Heart left ventricle (tissue), 16 donors: ENCODE results near the gene BCAS4. TPM values are rescaled to one million over a fixed set of nuclear protein-coding genes. Genes with fewer than 3 reads are reported as not detected.
"Not testable (repeated sequence)": the region's sequence is repeated elsewhere in the genome, so short reads cannot be mapped to it uniquely, and the experiment has no call there.

Experiments used
- ATAC-seq, 4 donors: fragments of 200-7000 bp; cut with Tn5 transposase; one replicate each; pipeline ENCODE4 v1.9.1; 2020 to 2022; ENCODE audit warnings: moderate library complexity in 4 of 4, mild to moderate bottlenecking in 3 of 4, moderate number of reproducible peaks in 1 of 4
- DNase-seq, 5 donors: peaks; one replicate each; pipeline ENCODE4 v3.0.0-alpha.2; 2020
- H3K27ac ChIP-seq, 12 donors: fragments of 200-600 bp; sonication (generic) in 4 of 12; one replicate each; pipeline versions ENCODE4 v1.5.0 to v1.8.0; 2016 to 2022; ENCODE audit warnings: mild to moderate bottlenecking in 2 of 12
- H3K27me3 ChIP-seq, 9 donors: fragments of 200-600 bp; sonication (generic) in 2 of 9; one replicate each; pipeline versions ENCODE4 v1.5.1 to v1.8.0; 2016 to 2022; ENCODE audit warnings: mild to moderate bottlenecking in 3 of 9
- H3K36me3 ChIP-seq, 9 donors: fragments of 200-600 bp; sonication (generic) in 2 of 9; one replicate each; pipeline versions ENCODE4 v1.5.0 to v1.8.0; 2018 to 2022; ENCODE audit warnings: mild to moderate bottlenecking in 2 of 9
- H3K4me1 ChIP-seq, 12 donors: fragments of 200-600 bp; sonication (generic) in 4 of 12; one replicate each; pipeline versions ENCODE4 v1.5.0 to v1.8.0; 2016 to 2022; ENCODE audit warnings: mild to moderate bottlenecking in 3 of 12
- H3K4me3 ChIP-seq, 12 donors: fragments of 200-600 bp; sonication (generic) in 4 of 12; one replicate each; pipeline versions ENCODE4 v1.5.0 to v1.8.0; 2017 to 2022; ENCODE audit warnings: mild to moderate bottlenecking in 9 of 12, moderate library complexity in 4 of 12
- H3K9me3 ChIP-seq, 12 donors: fragments of 200-600 bp; sonication (generic) in 4 of 12; one replicate each; pipeline versions ENCODE4 v1.5.0 to v1.8.0; 2016 to 2022; ENCODE audit warnings: mild to moderate bottlenecking in 1 of 12
- POLR2A ChIP-seq, 2 donors: fragments of 450-650 bp; IDR thresholded peaks; one replicate each; pipeline ENCODE4 v1.6.1; 2017; ENCODE audit warnings: antibody characterized with exemption in 2 of 2, mild to moderate bottlenecking in 2 of 2, moderate library complexity in 2 of 2
- WGBS, 4 donors: extraction: QIAGEN DNeasy Blood & Tissue Kit in 2 of 4; methylation state at CpG; one replicate each; pipeline versions ENCODE4 v1.1.5 to v1.1.7; 2013 to 2018; 5-methylcytosine and 5-hydroxymethylcytosine counted together
- intact Hi-C, 10 donors: fragments of 100-400 bp; cut with DNase I; formaldehyde crosslinking; loops; one replicate each; pipeline versions ENCODE4 v1.11.1 to v1.14.2; 2022
- polyA plus RNA-seq, 2 donors: library from polyadenylated mRNA; stranded (reverse); fragments of 200-250 nt; gene quantifications; one replicate each; pipeline ENCODE4 v1.2.3, GENCODE V29; 2013
- total RNA-seq, 9 donors: library from RNA; depleted of rRNA in 2 of 9; stranded (reverse); fragments of >200 nt in 2 of 9; fragmentation: NEBNext Ultra II Directional in 3 of 9; extraction: Animal tissue kit (Norgen Biotek cat#: 25700) in 3 of 9; gene quantifications; one replicate each; pipeline versions ENCODE4 v1.1.0 to v1.2.4, GENCODE V29; 2016 to 2023
- TF ChIP-seq, protein P1 (sequence below), 12 donors: fragments of 200-600 bp; sonication (generic) in 4 of 12; IDR thresholded peaks; one replicate each; pipeline versions ENCODE4 v1.5.0 to v1.8.0; 2018 to 2022; ENCODE audit warnings: antibody characterized with exemption in 12 of 12, mild to moderate bottlenecking in 5 of 12
- donor health status: ischemic (EF 13 %, LVEDD 7.1; RV severe dilation, severe dysfunction).
- donor health status: healthy with polysubstance abuse.
- donor health status: DM: no; HTN: yes; CAD: no.
- donor health status: DM: no; HTN: no; CAD: no.
- donor health status: ischemic (EF 25% LVEDD 6.9; RV normal size, moderate dysfunction).
- donor health status: ischemic (EF 25% LVEDD 5.7; RV mildly dilated, moderate dysfunction).
- donor health status: healthy.
- donor health status: DM: yes; HTN: yes; CAD: no.
- donor health status: ischemic (EF 35%, LVEDD 5.7; RV mildly dilated, moderate dysfunction).
- donor health status: nonischemic (EF 11% LVEDD 7.7; RV severe dilation, severe dysfunction).
- donor health status: DM: yes; HTN: yes; CAD: no.
- donor health status: PGD.
- donor health status: ischemic (EF 29% LVEDD 5.4; RV normal size, mild dysfunction).
- donor health status: nonischemic (EF 23%, LVEDD 6.1; RV moderate dilation, normal function).

BCAS4 gene
- total and polyA plus RNA-seq, 11 donors: 0.78 to 5.1 (median 2.0) TPM

DNA sequence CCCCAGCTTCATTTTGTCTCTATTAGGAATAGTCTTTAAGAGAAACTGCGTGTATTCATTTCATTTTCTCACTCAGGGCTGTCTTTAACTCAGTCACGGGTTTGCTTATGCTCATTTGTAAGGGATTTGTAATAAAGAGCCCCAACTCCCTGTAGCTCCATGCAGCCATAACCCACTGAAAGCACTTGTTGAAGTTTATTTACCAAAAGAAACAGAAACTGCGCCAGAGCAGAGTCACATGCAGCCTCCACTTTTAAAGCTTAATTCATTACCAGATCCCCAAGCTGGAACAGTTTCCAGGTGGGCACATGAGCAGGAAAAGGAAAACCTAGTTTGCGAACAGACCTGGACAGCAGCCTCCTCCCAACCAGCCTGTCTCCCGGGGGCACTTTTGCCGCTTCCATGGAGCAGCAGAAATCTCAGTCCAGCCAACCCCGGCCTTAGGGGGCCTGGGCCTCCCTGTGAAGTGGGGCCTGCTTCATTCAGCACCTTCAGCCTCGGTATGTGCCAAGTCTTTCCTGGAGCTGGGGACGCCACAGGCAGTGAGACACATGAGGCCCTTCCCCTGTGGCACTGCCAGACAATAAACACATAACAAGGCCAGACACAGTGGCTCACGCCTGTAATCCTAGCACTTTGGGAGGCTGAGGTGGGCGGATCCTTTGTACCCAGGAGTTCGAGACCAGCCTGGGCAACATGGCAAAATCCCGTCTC, 4.5 kb downstream of the BCAS4 start:
- DNase-seq (no peak), ATAC-seq (no peak)
- Histone ChIP-seq H3K9me3 (no peaks in the 10 kb centered on the region), H3K36me3 (no peaks in the 10 kb centered on the region), H3K27ac (no peak overlapping the region), H3K27me3 (peaks cover 0 to 6% (median 0%) of the 10 kb centered on the region in 9 donors), H3K4me1 (peaks cover 0 to 13% (median 3%) of the 10 kb centered on the region in 12 donors), H3K4me3 (no peak overlapping the region)
- intact Hi-C loops: loop anchor here in 6 of 10 donors (5.0 to 10.0 kb wide), 5 partner anchors 125 to 525 kb away; no protein-coding TSS in a partner anchor
- no peak for TF ChIP-seq POLR2A (IDR thresholded peaks at IDR 0.05)
- TF ChIP-seq, protein P1, sequence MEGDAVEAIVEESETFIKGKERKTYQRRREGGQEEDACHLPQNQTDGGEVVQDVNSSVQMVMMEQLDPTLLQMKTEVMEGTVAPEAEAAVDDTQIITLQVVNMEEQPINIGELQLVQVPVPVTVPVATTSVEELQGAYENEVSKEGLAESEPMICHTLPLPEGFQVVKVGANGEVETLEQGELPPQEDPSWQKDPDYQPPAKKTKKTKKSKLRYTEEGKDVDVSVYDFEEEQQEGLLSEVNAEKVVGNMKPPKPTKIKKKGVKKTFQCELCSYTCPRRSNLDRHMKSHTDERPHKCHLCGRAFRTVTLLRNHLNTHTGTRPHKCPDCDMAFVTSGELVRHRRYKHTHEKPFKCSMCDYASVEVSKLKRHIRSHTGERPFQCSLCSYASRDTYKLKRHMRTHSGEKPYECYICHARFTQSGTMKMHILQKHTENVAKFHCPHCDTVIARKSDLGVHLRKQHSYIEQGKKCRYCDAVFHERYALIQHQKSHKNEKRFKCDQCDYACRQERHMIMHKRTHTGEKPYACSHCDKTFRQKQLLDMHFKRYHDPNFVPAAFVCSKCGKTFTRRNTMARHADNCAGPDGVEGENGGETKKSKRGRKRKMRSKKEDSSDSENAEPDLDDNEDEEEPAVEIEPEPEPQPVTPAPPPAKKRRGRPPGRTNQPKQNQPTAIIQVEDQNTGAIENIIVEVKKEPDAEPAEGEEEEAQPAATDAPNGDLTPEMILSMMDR (IDR thresholded peaks at IDR 0.05): no peak
- WGBS, 4 donors: 82 to 90% (median 83%) methylated on average over 13 of the region's 13 CpGs

- TF ChIP-seq, protein P1 (IDR thresholded peaks at IDR 0.05): no peak
- TF ChIP-seq POLR2A (IDR thresholded peaks at IDR 0.05): no peak
- Histone ChIP-seq H3K27me3 (peaks cover 0 to 6% (median 0%) of the 10 kb centered on the region in 9 donors), H3K4me3 (no peak overlapping the region), H3K36me3 (no peaks in the 10 kb centered on the region), H3K9me3 (no peaks in the 10 kb centered on the region), H3K27ac (no peak overlapping the region), H3K4me1 (peaks cover 0 to 10% (median 0%) of the 10 kb centered on the region in 12 donors)
- 87 to 92% (median 89%) methylated on average over 8 of the region's 8 CpGs for WGBS, 4 donors
- intact Hi-C loops: loop anchor here in 6 of 10 donors (5.0 to 10.0 kb wide), 5 partner anchors 125 to 525 kb away; no protein-coding TSS in a partner anchor
- ATAC-seq (no peak), DNase-seq (no peak)
Observed at GRCh38 chr20:50799890-50800550, 5.2 kb downstream of the BCAS4 start.

DNA sequence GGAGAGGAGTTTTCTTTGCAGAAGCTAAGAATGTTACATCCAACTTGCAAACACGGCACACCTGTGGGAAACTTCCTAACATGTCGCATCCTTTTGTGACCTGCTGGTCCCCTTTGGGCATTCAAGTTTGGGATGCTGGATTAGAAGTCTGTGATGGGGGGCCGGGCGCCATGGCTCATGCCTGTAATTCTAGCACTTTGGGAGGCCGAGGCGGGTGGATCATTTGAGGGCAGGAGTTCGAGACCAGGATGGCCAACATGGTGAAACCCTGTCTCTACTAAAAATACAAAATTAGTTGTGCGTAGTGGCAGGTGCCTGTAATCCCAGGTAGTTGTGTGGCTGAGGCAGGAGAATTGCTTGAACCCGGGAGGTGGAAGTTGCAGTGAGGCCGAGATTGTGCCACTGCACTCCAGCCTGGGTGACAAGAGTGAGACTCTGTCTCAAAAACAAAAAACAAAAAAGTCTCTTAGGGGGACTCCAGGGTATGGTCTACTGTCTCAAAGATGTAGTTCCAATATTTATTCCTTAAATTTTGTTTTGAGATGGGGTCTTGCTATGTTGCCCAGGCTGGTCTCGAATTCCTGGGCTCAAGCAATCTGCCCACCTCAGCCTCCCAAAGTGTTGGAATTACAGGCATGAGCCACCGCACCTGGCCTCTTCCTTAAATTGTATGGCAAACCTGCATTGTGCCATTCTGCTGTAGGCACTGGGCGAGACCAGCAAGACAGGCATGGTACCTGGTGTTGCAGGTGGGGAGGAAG, 6.3 kb downstream of the BCAS4 start:
- H3K27ac ChIP-seq, DNase-seq, H3K4me3 ChIP-seq, H3K36me3 ChIP-seq, H3K27me3 ChIP-seq, ATAC-seq, H3K4me1 ChIP-seq, H3K9me3 ChIP-seq: not testable (repeated sequence)
- intact Hi-C loops: loop anchor here in 1 of 10 donors (10.0 kb wide), 1 partner anchor 514 kb away; no protein-coding TSS in a partner anchor
- WGBS, 4 donors: 89 to 93% (median 92%) methylated on average over 13 of the region's 13 CpGs

- Histone ChIP-seq H3K9me3 (no peaks in the 10 kb centered on the region), H3K27me3 (no peaks in the 10 kb centered on the region), H3K4me3 (no peak overlapping the region), H3K36me3 (no peaks in the 10 kb centered on the region), H3K4me1 (peaks cover 0 to 6% (median 0%) of the 10 kb centered on the region in 12 donors), H3K27ac (no peak overlapping the region)
- 85 to 93% (median 89%) methylated on average over 5 of the region's 5 CpGs for WGBS, 4 donors
- no peak for ATAC-seq
- TF ChIP-seq POLR2A (IDR thresholded peaks at IDR 0.05): no peak
- TF ChIP-seq, protein P1 (IDR thresholded peaks at IDR 0.05): no peak
- DNase-seq: no peak
- intact Hi-C loops: loop anchor here in 1 of 10 donors (10.0 kb wide), 1 partner anchor 513 kb away; no protein-coding TSS in a partner anchor
Observed at GRCh38 chr20:50801747-50802125, 6.9 kb downstream of the BCAS4 start.
